ENCODE data around the gene TBC1D20.

TBC1D20 gene

DNA sequence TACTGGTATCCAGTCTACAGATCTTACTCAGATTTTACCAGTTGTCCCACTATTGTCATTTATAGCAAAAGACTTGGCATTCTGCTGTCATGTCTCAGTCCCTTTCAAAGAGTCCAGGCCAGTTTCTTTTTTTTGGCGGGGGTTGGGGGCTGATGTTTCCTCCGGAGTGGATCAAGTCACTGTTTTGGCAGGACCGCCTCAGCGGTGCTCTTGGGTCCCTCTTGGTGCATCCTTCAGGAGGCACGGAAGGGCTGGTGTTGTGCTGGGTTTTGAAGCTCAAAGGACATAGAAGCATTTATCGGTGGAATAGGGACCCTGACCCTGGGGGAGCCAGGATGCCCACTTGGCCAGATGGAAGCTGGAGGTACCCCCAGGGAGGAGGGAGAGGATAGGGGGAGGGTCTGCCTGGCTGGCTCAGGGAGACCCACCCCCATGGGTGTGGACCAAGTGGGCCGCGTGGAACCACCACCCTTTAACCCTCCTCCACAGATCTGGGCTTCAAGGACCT lies 43.4 kb downstream of the TBC1D20 start:
- no peak for DNase-seq (ENCODE audit: low spot score)

DNA sequence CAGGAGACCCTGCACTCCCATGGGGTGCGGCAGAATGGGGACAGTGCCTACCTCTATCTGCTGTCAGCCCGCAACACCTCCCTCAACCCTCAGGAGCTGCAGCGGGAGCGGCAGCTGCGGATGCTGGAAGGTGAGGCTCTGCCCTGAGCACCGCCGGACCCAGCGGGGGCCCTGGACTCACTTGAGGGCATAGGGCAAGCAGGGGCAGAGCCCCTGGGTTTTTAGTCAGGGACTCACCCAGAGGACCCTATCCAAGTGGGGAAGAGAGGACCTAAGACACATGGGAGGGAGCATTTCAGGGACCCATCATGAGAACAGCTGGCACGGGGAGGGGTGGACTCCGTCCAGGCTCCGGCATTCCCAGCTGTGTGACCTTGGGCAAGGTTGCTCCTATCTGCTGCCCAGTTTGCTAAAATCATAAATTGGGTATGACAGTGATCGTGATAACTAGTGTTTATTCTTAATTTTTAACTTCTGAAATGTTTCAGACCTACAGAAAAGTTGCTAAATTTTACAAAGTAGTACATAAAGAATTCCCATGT lies 44.5 kb downstream of the TBC1D20 start:
- DNase-seq (ENCODE audit: low spot score), result no peak

- DNase-seq (ENCODE audit: low spot score), result no peak
Measured at GRCh38 chr20:416950-417800, 45.2 kb downstream of the TBC1D20 start.

- no peak for DNase-seq (ENCODE audit: low spot score)
Measured at GRCh38 chr20:415820-416322, 46.5 kb downstream of the TBC1D20 start.

DNA sequence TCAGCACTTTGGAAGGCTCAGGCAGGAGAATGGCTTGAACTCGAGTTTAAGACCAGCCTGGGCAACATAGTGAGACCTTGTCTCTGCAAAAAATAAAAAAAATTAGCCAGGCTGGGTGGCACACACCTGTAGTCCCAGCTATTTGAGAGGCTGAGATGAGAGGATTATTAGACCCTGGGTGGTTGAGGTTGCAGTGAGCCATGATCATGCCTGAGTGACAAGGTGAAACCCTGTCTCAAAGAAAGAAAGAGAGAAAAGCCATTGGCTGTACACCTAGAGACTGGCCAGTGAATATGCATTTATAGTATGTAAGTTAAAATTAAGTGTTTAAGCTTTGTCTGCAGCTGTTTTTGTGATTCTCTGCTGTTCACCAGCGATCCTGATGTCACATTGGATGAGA lies 48.2 kb downstream of the TBC1D20 start:
- DNase-seq (ENCODE audit: low spot score), result no peak

- DNase-seq (ENCODE audit: low spot score), result no peak
Measured at GRCh38 chr20:412081-412480, 50.3 kb downstream of the TBC1D20 start.

GRCh38 chr20:409697-410559 lies 52.4 kb downstream of the TBC1D20 start:
- no peak for DNase-seq (ENCODE audit: low spot score)

- DNase-seq (ENCODE audit: low spot score), result no peak
Measured at GRCh38 chr20:408843-409696, 53.3 kb downstream of the TBC1D20 start.

GRCh38 chr20:407953-408842 lies 54.1 kb downstream of the TBC1D20 start, which contains the start of gene RBCK1:
RBCK1 (plus strand) TSS chr20:408299; CDS start chr20:408758, 459 bp downstream.
- DNase-seq (ENCODE audit: low spot score), result peak; percentile 70

DNA sequence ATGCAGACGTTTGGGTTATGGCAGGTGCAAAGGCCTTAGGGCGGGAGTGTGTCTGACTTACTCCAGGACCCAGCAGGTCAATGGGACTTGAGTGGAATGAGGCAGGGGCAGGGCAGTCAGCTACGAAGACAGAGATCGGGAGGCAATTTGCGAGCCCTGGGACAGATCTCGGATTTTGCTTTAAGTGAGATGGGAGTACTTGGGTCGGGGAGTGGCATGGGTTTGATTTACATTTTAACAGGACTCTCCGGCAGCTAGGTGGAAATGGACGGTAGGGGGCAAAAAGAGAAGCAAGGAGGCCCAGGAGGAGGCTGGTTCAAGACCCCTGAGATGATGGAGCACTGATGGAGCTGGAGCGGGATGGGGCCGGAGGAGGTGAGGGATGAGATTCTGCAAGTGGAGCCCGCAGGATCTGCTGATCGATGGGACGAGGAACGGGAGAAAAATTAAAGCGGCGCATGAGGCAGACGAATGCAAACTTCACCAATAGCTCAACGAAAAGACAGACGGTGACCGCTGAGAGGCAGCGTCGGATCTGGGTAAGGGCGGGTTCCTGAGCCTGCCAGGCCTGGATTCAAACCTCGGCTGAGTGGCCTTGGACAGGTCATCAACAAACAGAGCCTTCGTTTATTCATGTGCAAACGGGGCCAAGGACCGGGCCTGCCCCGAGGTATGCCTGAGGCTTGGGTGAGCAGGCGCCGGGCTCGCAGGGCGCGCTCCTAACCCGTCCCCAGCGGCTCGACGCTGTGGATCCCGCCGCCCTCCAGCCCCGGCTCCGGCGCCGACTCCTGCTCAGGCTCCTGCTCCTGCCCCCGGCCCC lies 55.0 kb downstream of the TBC1D20 start:
- DNase-seq (ENCODE audit: low spot score), result peak; percentile 63

DNA sequence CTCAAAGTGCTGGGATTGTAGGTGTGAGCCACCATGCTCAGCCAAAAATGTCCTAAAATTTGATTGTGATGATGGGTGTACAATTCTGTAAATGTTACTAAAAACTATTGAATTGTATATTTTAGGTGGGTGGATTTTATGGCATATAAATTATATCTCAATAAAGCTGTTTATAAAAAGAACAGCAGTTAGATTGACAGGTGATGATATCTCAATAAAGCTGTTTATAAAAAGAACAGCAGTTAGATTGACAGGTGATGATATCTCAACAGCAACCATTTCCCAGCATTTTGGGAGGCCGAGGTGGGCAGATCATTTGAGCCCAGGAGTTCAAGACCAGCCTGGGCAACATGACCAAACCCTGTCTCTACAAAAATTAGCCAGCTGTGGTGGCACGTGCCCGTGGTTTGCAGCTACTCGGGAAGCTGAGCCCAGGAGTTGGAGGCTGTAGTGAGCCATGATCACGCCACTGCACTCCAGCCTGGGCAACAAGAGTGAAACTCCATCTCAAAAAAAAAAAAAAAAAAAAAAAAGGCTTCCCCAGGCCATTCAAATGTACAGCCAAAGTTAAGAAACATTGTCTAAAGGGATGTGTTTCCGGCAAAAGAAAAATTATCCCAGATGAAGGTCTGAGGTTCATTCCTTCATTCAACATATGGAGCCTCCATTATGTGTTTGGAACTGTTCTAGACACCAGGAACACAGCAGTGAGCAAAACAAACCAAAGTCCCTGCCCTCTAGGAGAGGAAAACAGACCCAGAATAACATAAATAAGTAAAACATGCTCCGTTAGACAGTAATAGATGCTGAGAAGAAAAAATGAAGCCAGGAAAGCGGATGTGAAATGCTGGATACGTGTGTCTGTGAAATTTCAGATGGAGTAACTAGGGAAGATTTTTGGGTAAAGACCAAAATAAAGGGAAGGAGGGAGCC lies 55.9 kb downstream of the TBC1D20 start:
- DNase-seq (ENCODE audit: low spot score), result no peak

DNA sequence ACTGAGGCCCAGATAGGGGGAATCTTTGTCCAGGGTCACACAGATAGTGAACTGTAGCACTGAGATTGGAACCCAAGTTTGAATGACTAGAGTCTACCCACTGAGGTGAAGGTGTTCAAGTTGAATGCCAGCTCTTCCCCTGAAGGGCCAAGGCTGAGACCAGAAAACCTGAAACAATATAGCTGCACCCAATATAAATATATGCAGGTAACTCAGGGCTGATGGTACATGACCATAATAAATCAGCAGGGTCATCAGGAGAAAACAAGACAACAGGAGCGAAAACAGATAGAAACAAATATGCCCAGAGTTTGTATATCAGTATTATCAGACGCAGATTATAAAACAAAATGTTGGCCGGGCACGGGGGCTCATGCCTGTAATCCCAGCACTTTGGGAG lies 58.2 kb downstream of the TBC1D20 start:
- DNase-seq (ENCODE audit: low spot score), result no peak

- no peak for DNase-seq (ENCODE audit: low spot score)
Measured at GRCh38 chr20:403582-403957, 58.8 kb downstream of the TBC1D20 start.

DNA sequence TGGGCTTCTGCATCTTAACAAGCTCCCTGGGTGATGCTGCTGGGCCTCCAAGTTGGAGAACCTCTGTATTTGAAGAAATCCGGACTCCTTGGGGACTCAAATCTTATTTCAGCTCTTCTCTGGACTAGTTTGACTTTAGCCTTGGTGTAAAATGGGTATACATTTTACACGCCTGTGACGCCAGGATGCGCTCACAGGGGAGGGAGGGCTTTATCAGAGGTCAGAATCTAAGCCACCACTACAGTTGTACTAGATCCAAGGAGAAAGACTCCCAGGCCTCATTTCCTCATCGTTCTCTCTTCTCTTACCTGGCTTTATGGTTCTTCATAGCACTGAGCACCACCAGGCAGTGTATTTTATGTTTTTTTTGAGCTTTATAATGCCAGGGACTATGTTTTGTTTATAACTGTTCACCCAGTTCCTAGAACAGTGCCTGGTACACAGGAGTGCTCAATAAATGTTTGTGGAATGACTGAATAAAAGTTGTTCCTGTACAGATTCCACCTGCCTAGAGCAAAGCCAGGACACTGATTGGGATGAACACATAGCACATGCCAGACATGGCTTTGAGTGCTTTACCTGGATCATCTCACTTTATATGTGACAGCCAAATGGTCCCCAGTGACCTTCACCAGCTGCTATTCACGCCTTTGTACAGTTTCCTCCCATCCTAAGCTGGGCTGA lies 59.3 kb downstream of the TBC1D20 start:
- DNase-seq (ENCODE audit: low spot score), result no peak

GRCh38 chr20:402496-402885 lies 59.8 kb downstream of the TBC1D20 start:
- DNase-seq (ENCODE audit: low spot score), result no peak

DNA sequence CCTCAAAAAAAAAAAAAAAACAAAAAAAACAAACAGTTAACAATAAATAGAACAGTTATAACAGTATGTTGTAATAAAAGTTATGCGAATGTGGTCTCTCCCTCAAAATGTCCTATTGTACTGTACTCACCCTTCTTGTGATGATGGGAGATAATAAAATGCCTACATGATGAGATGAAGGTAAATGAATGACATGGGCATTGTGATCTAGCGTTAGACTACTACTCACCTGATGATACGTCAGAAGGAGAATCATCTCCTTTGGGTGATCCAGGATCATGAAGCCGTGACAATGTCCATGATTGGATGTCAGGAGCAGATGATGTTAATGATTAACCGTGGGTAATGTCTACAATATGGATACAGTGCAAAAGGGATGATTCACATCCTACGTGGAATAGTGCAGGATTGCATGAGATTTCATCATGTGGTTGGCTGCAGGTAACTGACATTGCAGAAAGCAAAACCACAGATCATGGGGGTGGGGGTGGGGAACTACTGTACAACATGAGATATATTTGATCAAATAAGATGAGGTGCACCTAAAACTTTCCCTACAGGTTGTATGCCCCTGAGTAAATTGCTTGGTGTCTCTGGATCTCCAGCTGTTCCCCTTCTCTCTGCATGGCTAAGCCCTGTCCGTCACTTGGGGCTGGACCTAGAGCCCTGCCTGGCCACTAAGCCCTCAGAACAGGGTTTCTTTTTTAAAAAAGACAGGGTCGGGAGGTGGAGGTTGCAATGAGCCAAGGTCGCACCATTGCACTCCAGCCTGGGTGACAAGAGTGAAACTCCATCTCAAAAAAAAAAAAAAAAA lies 60.4 kb downstream of the TBC1D20 start:
- DNase-seq (ENCODE audit: low spot score), result no peak

Data from pons (tissue), 1 donor.